Measurements from ENCODE around the gene PBX1.

PBX1 gene

DNA sequence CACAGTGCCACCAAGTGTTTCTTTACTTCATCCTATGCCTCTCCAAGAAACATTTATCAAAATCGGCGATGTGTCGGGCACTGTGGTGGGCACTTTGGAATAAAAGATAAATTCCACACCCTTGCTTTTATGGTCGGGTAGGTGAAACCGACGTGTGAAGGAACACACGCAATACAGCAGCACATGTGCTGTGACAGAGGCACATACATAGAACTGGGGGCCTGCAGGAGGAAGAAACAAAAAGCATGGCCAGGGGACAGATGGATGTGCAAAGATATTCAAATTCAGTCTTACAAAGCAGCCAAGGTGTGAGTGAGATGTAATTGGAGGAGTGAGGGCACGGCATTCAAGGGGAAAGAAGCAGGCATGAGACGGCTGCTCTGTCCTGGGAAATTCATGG lies 282.0 kb downstream of the PBX1 start:
- DNase-seq, result no peak

DNA sequence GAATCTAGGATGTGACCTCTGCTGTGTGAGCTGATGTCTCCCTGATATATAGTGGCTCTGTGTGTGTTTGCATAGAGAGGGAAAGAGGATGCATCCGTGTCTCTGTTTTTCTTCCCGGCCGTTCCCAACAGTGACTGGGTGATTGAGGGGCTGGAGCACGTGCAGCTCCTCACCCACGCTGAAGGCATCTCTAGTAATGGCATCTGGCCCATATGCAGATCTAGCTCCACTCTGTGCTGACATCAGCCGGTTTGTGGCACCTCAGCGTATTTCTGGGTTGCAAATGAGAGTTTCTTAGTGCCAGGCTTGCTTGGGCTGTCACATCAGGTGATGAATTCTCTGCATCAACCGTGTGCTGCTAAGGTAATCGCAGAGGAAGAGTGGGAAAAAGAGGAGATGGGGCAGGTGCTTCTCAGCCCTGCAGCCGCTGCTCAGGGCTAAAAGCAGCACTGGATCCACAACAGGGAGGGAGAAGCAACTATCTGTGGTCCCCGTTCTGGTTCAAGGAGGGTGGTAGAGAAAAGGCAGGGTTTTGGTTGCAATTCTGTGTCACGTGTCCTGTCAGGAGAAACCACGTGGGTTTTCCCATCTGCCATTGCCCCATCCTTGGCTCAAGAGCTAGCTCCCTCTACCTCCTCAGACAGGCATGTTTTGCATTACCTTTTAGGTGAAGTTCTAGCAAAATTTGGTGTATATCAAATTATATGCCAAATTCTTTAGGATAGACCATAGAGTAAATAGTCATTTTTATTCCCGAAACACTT lies 282.9 kb downstream of the PBX1 start:
- no peak for DNase-seq

DNA sequence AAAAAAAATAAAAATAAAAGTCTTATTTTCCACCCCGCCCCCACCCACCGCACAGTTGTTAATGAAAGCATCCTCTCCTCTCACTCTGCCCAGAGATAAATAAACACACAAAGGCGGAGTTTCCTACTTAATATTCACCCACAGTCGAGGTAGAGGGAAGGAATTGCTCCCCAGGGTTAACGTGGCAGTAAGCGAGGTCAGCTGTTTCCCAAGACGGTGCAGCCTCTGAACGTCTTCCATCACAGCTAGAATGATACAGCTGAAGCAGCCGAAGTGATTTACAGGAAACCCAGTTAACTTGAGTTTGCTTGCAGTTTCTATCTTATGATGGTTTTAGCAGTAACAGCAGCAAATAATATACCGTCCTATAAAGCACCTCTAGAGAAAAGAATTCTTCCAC lies 283.9 kb downstream of the PBX1 start:
- no peak for DNase-seq

DNA sequence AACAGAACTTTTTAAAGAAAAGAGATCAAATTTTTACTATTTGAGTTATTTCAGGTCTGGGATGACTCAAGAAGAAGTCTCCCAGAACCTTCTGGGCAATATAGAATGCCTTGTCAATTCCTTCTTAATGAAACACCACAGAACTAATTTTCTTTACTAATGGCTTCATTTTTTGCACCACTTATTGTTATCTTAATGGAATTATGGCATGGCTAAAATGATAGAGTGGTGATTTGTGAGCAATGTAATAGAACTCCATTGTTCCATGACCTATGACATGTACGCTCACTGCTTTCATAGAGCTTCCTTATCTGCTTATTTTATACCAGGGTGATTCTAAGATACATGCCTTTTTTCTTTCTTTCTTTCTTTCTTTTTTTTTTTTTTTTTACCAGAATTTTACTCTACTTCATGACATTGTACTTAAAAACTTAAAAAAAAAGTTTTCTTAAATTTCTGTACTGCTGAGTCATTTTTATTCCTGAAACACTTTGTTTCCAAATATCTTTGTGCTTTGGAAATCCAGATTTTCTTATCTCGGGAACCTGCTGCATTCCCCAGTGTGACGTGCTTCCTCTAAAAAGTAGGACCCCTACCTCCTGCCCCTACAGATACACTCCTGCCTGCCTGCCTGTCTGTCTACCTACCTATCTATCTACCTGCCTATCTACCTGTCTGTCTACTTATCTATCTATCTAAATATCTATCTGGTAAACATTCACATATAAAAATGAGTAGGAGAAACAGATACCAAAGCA lies 284.9 kb downstream of the PBX1 start:
- DNase-seq, result no peak

DNA sequence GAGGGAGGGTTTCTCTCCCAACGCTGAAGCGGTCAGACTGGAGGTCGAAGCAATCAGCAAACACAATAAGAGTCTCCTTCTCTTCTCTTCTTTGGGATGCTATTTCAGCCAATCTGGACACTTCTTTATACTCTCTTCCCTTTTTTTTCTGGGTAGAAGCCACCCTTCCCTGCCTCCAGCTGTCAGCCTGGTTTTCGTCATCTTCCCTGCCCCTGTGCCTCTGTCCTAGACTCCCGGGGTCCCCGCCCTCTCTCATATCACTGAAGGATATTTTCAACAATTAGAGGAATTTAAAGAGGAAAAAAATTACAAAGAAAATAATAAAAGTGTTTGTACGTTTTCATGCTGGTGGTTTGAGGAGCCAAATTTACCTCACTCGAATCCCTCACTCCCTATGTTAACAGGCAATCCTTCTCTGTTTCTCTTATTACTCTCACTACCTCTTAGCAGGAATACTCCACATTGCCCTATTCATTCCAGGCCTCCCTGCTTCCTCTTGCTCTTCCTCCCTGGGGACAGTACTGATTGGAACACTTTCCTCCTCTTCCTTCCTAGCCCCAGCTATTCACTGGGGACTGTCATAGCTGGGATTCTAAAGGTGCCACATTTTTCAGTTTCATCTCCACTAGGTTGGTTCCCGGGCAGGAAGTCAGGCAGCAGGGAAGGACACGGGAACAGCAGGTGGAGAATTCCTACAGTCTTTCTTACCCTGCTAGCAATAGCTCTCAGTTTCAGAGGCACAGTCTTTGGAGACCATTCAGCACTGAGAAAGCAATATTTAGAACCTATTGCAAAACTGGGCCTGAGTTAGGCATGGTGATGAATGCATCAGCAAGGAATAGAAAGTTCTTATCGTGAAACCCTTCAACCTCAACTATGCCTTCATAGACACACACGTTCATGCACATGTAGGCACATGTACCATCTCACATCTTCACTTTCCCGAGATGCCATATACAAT lies 288.0 kb downstream of the PBX1 start:
- no peak for DNase-seq

DNA sequence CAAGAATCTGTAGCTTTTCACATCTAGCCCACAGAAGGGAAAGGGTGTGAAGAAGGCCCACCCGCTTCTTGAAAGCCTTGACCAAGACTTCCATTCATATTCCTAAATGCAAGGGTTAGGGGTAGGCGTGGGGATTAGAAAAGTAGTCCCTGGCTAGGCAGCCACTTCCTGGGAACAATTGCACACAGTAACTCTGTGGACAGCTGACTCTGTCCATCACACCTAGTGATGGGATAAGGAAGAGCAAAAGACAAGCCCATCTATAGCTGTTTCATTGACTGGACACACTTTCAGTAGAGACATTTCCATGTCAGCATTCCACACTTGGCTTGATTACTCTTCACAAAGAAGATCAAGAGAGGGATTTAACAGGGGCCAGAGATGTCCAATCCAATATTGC lies 294.2 kb downstream of the PBX1 start:
- DNase-seq, result no peak

DNA sequence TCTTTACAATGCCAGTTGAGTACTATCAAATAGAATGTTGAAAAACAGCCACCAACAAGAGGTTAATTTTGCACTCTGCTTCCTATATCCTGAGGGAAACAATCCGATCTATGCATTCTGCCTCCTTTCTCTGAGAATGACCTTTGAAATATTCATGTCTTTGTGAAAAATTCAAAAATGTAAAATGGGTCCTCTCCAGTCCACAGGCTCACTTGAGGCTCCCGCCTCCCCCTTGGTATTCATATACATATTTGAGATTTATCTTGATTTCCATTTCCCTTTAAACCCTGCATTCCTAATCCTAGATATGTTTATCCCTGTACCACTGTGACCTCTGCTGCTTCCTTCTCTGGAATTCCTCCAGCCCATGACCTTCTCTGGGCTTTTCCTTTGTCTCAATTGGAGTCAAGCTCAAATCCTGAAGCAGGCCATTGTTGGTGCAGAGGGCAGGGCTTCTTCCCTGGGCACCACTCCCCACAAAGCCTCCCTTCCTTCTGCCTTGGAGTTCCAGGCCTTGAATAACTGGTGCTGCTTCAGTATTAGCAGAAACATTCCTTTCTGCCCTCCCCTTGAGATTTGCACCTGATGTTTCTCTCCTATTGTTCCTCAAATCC lies 296.8 kb downstream of the PBX1 start:
- no peak for DNase-seq

DNA sequence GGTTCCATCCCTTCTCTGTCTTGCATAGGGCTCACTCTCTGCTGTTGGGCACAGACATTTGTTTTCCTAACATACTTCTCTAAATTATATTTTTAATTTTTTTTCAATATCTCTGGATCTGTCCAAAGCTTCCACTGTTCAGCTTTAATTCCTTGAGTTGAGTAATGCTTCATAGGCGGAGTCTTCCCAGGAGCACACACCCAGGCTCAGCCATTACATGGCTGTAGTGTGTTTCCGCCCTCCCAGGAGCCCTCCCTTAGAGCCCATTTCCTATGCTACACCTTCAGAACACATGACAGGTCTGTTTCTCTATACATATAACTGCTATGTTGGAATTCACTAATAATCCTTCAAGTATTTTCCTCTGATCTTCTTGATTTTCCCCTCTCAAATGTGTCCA lies 297.4 kb downstream of the PBX1 start:
- no peak for DNase-seq

DNA sequence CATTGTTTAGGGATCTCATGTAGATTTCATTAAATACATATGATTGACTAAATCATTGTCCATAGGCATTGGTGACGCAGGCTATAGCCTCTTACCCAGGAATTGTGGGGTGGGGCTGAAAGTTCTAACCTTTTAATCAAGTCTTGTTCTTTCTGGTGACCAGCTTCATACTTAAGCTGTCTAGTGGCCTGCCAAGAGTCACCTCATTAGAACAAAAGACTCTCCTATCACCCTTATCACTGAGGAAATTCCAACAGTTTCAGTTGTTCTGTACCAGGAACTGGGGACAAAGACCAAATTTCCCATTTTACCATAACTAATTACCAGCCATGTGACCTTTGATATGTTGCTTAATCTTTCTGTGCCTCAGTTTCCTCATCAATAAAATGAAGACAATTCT lies 298.5 kb downstream of the PBX1 start:
- no peak for DNase-seq

DNA sequence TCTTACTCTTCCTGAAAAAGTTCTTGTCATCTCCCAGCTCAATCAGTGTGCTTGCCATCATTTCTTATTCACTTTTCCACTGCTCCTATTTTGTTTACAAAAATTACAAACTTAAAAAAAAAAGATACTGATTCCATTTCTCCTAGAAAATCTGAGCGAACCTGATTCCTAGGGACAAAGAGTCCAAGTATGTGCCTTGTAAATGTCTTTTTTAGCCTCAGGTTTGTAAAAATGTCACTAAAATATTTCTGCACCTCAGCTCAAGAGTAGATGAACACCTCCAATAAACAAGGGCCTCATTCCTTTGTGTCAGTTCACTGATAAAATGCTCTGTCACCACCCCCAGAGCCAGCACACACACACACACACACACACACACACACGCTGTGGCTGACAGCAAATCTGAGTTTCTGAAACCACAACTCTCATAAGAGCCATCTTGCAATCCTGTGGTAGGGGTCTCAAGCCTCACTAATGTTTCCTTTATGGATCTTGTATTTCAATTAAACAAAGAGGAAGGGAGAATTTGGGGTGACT lies 299.2 kb downstream of the PBX1 start:
- DNase-seq, result no peak

DNA sequence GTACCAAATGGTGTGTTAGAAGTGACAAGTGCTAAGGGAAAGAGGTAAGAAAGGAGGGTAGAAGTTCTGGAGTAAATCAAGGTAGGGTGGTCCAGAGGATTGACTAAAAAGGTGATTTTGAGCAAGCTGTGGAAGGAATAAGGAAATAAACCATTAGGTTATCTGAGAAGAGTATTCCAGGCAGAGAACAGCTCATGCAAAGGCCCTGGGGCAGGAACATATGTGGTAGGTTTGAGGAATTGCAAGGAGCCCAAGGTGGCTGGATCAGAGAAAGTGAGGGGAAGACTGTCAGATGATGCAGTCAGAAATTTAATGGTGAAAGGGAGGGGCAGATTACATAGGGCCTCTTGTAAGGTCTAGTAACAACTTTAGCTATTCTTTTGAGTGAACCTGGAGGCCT lies 302.6 kb downstream of the PBX1 start:
- DNase-seq, result no peak

DNA sequence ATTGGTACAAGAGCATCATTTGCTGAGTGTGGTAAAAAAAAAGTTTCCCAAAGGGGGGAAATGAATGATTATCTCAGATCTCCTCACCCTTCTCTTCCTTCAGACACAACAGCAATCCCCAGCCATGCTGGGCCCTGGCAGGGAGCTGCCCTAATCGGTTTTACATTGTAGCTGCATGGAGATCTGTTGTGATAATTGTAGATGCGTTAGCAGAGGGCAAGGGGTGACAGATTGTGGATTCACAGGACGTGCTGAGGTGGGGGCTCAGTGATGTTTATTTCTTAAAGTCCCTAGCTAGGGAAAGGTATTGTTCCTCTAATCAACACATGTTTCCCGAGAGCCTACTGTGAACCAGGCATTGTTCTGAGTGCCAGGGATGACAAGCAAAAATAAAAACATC lies 304.1 kb downstream of the PBX1 start:
- no peak for DNase-seq

DNA sequence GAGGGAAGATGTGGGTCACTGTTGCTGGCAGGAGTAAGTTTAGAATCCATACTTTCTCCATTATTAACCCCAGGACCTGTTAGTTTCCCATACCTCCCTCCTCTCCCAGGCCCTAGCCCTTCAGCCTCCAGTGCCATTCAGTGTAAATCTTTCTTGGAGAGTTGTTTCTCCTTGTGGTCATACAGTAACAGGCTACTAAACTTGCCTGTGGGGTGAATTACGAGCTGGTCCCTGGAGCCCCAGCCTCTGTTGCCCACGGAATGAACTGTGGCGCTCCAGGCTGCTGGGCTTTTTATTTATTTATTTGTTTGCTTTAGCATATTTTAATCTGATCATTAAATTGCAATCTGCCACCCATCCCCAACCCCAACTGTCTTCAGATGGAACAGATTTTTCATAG lies 305.2 kb downstream of the PBX1 start:
- no peak for DNase-seq

DNA sequence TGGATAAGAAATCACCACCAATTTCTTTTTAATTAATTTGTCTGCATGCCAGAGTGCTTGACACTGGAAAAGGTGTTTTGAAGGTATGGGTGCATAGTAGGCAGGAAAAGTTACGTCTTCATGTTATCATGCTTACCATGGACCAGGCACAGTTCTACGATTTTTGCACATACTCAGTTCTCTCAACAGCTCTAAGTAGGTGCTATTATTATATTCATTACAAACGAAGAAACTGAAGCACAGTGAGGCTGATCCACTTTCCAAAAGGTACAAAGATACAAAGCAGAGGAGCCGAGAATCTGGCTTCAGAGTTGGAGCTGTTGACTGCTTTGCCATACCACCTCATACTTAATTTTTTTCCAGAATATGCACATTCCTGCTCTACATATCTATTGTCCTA lies 306.4 kb downstream of the PBX1 start:
- no peak for DNase-seq

DNA sequence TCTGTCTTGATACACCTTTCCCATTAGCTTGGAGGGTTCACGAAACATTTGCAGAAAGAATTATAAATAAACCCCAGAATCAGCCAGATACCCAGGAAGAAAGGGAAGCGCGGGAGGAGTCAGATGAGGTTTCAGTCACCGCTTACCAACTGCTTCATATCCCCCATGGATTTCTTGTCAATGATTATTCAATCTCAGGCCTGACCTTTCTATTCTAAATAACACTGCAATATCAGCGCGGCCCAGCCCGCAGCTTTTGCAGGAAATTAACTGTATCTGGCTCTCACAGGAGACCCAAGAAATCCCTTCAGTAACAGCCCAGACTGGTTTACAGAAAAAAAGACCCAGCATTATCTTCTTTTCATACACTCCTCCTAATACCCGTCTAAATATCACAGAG lies 308.6 kb downstream of the PBX1 start:
- DNase-seq, result no peak

DNA sequence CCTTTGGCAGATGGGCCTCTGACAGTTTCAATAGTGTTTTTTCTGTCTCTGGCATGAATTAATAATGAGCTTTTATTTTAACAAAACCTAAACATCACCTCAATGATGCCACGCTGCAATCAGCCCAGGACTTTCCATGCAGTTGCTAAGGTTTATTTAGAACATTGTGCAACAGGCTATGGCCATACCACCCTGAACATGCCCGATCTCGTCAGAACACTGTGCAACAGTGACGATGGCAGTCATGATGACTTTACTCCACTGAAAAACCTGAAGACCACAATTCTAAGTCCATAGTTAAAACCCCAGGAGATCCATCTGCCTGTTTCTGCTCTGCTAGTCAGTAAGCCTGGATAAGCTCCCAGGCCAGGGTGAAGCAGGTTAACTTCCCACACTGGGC lies 310.0 kb downstream of the PBX1 start:
- no peak for DNase-seq

DNA sequence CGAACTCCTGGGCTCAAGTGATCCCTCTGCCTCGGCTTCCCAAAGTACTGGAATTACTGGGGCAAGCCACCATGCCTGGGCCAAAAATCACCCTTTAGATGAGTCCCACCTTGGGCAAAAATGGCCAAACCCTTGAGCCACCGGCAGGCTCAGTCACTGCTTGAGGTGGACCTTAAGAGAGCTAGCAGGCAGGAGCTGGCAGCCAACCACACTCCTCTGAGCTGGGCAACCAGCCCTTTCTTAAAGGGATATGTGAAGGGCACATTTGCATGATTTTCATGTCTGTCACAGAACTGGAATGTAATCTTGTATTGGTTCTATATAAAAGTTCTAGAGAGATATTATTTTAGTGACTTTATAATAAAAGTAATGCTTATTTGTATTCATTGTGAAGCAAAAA lies 316.5 kb downstream of the PBX1 start:
- no peak for DNase-seq

DNA sequence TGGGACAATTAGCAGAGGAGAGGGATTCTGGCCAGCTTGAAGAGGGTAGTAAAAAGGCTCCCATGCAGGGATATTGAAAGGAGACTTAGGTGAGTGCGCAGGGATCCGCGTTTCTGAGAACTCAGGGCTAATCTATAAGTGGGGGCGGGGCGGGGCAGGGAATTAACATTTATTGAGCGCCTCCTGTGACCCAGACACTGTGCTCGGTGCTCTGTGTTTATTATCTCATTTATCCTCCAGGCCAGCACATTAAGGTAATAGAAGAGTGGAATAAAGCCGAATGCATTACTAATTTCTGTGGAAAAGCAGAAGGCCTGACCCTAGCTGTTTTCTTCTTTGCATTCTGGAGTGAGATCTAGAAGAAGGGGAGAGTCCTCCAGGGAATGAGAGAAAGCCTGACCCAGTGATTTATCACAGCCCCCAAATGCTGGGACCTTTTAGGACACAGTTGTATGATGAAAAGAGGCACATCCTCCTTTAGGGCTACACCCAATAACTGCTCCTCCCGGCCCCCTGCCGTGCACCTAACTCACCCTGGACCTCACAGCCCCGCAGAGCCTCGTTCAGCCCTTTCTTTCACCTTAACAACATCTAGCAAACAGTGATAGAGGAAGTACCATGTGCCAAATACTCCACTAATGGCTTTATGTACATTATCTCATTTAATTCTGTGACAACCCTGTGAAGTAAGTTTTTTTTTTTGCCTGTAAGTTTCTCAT lies 317.6 kb downstream of the PBX1 start:
- no peak for DNase-seq

DNA sequence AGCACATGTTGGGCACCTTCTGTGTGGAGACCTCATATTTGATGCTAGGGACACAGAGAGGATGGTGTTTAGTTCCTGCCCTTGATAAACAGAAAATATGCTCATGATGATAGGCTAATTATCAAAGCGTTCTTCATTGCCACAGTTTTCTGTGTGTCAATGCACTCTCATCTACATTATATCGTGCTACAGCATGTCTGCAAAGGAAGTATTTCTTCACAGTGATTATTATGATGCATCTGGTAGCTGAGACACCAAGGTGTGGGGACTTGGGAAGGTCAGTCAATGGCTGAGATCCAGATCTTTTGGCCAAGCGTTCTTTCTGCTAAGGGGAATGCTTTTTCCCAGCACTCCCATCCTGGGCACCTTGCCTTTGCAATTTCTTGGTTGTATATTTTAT lies 321.2 kb downstream of the PBX1 start:
- no peak for DNase-seq

DNA sequence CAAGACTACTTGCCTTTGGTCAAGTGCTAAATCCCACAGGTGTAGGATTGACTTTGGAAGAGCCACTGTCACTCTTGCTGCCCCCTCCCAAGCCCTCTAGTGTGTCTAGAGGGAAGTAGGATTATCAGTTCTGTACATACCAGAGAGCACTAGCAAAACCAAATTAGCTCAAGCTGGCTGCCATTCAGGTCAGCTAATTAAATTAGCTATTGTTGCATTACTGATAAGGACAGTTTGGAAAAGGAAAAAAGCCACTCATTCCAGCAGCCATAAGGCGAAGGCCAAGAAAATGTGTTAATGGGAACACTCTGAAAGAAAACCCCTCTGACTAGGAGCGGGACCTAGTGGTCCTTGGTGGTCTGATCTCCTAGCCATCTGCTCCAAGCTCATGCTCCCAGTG lies 321.7 kb downstream of the PBX1 start:
- DNase-seq, result no peak

DNA sequence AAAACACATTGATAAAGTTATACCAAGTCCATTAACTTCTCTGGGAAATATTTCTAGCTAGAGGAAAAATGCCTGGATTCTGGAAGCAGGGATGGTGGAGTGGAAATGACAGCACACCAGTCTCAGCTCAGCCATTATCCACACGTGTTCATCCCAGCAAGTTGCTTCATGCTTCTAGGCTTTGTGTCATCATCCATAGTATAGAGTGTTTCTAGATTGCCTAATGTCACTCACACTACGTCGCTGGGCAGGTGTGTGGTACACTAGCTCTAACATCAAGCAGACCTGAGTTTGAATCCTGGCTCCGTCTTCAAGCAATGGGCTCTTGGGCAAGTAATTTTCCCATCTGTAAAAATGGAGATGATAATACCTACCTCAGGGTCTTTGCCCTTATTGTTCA lies 326.3 kb downstream of the PBX1 start:
- no peak for DNase-seq

DNA sequence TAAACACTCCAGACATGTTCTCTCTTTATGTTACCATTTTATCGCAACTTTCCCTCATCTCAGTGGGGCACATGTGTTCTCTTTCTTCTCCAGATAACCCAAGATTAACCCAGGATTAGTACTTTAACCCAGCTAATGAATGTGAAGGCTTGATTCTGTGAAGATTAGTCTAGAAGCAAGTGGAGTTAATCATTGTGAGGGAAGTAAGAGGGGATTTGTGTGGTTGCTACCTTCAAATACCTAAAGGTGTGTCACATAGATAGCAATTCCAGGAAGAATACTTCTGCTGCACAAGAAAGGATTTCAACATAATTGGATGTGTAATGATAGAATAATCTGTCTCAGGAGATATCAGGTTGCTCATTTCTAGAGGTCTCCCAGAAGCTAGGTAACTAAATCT lies 327.1 kb downstream of the PBX1 start:
- no peak for DNase-seq

Measured in RPMI8226 (cell line).